ENCODE data around the gene SGSM1. TPM values are rescaled to one million over a fixed set of nuclear protein-coding genes. Genes with fewer than 3 reads are reported as not detected.
A peak's percentile ranks its signal among the peaks of the same experiment; 100 is the strongest.
"Not testable (repeated sequence)": the region's sequence is repeated elsewhere in the genome, so short reads cannot be mapped to it uniquely, and the experiment has no call there.

The SGSM1 gene
- total RNA-seq, 2 experiments from 2014 or later = 0.12 to 0.17 TPM

GRCh38 chr22:24830205-24830979, 24.4 kb downstream of the SGSM1 start:
- Mint-ChIP-seq H3K36me3 (ENCODE audit: low read depth) (no peaks in the 10 kb centered on the region), H3K4me3 (no peak overlapping the region), H3K27ac (no peak overlapping the region), H3K4me1 (ENCODE audit: low read depth) (no peaks in the 10 kb centered on the region), H3K27me3 (ENCODE audit: low read depth) (no peaks in the 10 kb centered on the region), H3K9me3 (no peaks in the 10 kb centered on the region)
- no peak for DNase-seq
- intact Hi-C loops (cut with micrococcal nuclease) = no loop called here
- CTCF ChIA-PET = interaction anchor here (0.6 to 1.2 kb wide), 4 partner anchors 19 to 614 kb away, joined by 3 to 4 read pairs (median 4); no protein-coding TSS in a partner anchor

- DNase-seq = no peak
- Mint-ChIP-seq H3K27me3 (ENCODE audit: low read depth) (no peaks in the 10 kb centered on the region), H3K27ac (no peak overlapping the region), H3K4me1 (ENCODE audit: low read depth) (no peaks in the 10 kb centered on the region), H3K36me3 (ENCODE audit: low read depth) (no peaks in the 10 kb centered on the region), H3K4me3 (no peak overlapping the region), H3K9me3 (no peaks in the 10 kb centered on the region)
- intact Hi-C loops (cut with micrococcal nuclease) = no loop called here
- CTCF ChIA-PET = no interaction called here
Observed at GRCh38 chr22:24831687-24832086, 25.7 kb downstream of the SGSM1 start.

- intact Hi-C loops (cut with micrococcal nuclease) = no loop called here
- Mint-ChIP-seq H3K27me3 (ENCODE audit: low read depth) (no peaks in the 10 kb centered on the region), H3K4me3 (no peak overlapping the region), H3K9me3 (no peaks in the 10 kb centered on the region), H3K4me1 (ENCODE audit: low read depth) (no peaks in the 10 kb centered on the region), H3K27ac (no peak overlapping the region), H3K36me3 (ENCODE audit: low read depth) (no peaks in the 10 kb centered on the region)
- CTCF ChIA-PET = no interaction called here
- no peak for DNase-seq
Observed at GRCh38 chr22:24833881-24834495, 28.0 kb downstream of the SGSM1 start.

- H3K36me3 Mint-ChIP-seq (ENCODE audit: low read depth) = no peaks in the 10 kb centered on the region
- intact Hi-C loops (cut with micrococcal nuclease) = no loop called here
- H3K4me3 Mint-ChIP-seq = no peak overlapping the region
- CTCF ChIA-PET = no interaction called here
- H3K9me3 Mint-ChIP-seq = no peaks in the 10 kb centered on the region
- no peak for DNase-seq
- no peaks in the 10 kb centered on the region for H3K4me1 Mint-ChIP-seq (ENCODE audit: low read depth)
- H3K27ac Mint-ChIP-seq = no peak overlapping the region
- H3K27me3 Mint-ChIP-seq (ENCODE audit: low read depth) = no peaks in the 10 kb centered on the region
Observed at GRCh38 chr22:24834845-24835570, 29.0 kb downstream of the SGSM1 start.

DNA sequence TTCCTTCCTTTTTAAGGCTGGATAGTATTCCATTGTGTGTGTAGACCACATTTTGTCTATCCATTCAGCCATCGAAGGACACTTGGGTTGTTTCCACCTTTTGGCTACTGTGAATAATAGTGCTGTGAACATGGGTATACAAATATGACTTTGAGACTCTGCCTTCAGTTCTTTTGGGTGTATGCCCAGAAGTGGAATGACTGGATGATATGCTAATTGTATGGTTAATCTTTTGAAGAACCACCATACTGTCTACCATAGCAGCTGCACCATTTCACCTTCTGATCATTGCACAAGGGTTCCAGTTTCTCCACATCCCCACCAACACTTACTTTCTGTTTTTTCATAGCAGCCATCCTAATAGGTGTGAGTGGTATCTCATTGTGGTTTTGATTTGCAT, 30.3 kb downstream of the SGSM1 start:
- Mint-ChIP-seq H3K27me3 (ENCODE audit: low read depth) (no peaks in the 10 kb centered on the region), H3K4me1 (ENCODE audit: low read depth) (no peaks in the 10 kb centered on the region), H3K4me3 (no peak overlapping the region), H3K36me3 (ENCODE audit: low read depth) (no peaks in the 10 kb centered on the region), H3K27ac (no peak overlapping the region), H3K9me3 (no peaks in the 10 kb centered on the region)
- DNase-seq = no peak
- intact Hi-C loops (cut with micrococcal nuclease) = no loop called here
- CTCF ChIA-PET = no interaction called here

GRCh38 chr22:24837517-24837916, 31.5 kb downstream of the SGSM1 start:
- not testable (repeated sequence) for DNase-seq
- CTCF ChIA-PET = interaction anchor here (0.9 to 2.6 kb wide), 3 partner anchors 13 to 68 kb away, joined by 3 to 11 read pairs (median 5); no protein-coding TSS in a partner anchor

DNA sequence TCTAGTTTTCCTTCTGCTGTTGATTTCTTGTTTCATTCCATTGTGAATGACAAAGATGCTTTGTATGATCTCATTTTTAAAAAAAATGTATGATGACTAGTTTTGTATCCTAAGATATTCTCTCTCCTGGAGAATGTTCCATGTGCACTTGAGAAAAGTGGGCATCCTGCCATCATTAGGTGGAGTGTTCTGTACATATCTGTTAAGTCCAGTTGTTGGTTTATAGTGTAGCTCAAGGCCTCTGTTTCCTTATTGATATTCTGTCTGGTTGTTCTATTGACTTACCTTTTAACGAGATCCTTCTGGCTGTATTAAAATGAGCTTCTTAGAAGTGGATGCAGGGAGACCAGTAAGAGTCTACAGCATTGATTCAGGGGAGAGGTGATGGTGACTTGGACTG, 35.2 kb downstream of the SGSM1 start:
- H3K27ac Mint-ChIP-seq = no peak overlapping the region
- CTCF ChIA-PET = interaction anchor here (0.7 to 1.3 kb wide), 2 partner anchors 9 to 72 kb away, joined by 3 to 4 read pairs; no protein-coding TSS in a partner anchor

More at GRCh38 chr22:24837517-24837916, 31.5 kb downstream of the SGSM1 start:
- intact Hi-C loops (cut with micrococcal nuclease); H3K27ac Mint-ChIP-seq; H3K27me3 Mint-ChIP-seq (ENCODE audit: low read depth); H3K9me3 Mint-ChIP-seq; H3K4me3 Mint-ChIP-seq; H3K4me1 Mint-ChIP-seq (ENCODE audit: low read depth); H3K36me3 Mint-ChIP-seq (ENCODE audit: low read depth): not testable (repeated sequence)

DNA sequence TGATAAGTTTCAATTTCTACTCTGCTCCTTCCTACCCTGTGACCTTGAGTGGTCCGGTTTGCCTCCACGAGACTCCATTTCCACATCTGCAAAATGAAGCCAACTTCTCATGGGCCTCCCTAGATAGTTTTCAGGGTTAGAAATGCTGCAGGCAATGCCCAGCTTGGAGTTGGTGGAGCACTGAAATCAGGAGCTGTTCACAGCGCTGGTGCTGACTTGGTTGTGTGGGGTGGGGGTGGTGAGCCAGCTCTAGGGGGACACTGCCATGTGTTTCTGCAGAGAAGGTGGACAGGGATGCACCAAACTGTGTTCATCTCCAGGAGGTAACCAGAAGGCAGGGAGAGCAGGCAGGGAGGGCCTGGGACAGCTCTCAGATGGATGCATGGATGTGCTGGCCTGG, 37.0 kb downstream of the SGSM1 start:
- CTCF ChIA-PET = interaction anchor here (0.9 kb wide), 1 partner anchor 28 kb away, joined by 3 read pairs; no protein-coding TSS in a partner anchor
- H3K36me3 Mint-ChIP-seq (ENCODE audit: low read depth) = no peaks in the 10 kb centered on the region
- H3K27me3 Mint-ChIP-seq (ENCODE audit: low read depth) = no peaks in the 10 kb centered on the region
- H3K4me1 Mint-ChIP-seq (ENCODE audit: low read depth) = no peaks in the 10 kb centered on the region
- no peak overlapping the region for H3K4me3 Mint-ChIP-seq
- H3K27ac Mint-ChIP-seq = no peak overlapping the region
- intact Hi-C loops (cut with micrococcal nuclease) = no loop called here
- no peak for DNase-seq
- H3K9me3 Mint-ChIP-seq = no peaks in the 10 kb centered on the region

More for the DNA sequence above, 35.2 kb downstream of the SGSM1 start:
- Mint-ChIP-seq H3K9me3 (no peaks in the 10 kb centered on the region), H3K27me3 (ENCODE audit: low read depth) (no peaks in the 10 kb centered on the region), H3K4me1 (ENCODE audit: low read depth) (no peaks in the 10 kb centered on the region), H3K4me3 (no peak overlapping the region), H3K36me3 (ENCODE audit: low read depth) (no peaks in the 10 kb centered on the region)
- no peak for DNase-seq
- intact Hi-C loops (cut with micrococcal nuclease) = no loop called here

DNA sequence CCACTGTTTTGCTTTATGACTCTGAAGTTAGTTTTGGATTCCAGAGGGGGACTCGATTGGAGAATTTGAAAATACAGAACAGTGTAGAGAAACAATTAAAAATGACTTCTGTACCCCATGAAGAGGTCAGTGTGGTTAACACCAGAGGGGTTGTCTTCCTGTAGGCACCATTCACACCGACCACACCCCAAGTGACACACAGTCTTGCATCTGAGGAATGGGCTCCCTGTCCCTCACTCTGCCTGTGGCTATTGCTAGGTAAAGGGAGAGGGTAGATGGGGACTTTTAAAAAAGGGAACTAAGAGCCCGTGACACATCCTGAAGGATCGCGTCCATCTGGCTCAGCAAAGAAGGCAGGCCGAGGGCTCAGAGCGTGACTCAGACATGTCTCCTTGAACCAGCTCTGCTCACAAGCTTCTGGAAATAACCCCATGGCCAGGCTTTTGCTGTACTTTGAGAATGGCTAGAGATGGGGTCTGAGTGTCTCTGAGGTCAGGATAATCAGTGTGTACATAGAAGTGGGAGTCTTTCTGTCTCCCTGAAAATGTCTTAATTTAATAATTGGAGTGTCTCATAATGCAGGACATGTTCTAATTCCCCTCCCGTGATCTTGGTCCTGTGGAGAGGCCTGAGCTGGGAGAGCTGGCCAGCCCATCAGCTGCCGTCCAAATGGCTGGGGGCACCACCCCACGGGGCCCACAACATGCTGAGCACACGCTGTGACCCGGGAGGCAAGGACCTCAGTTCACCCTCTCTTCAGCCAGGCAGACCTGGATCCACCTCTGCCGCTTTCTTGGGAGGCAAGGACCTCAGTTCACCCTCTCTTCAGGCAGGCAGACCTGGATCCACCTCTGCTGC, 39.3 kb downstream of the SGSM1 start:
- no peaks in the 10 kb centered on the region for H3K4me1 Mint-ChIP-seq (ENCODE audit: low read depth)
- CTCF ChIA-PET = interaction anchor here (0.7 to 1.1 kb wide), 2 partner anchors 42 to 92 kb away, joined by 3 to 5 read pairs; no protein-coding TSS in a partner anchor
- no peaks in the 10 kb centered on the region for H3K9me3 Mint-ChIP-seq

GRCh38 chr22:24847490-24847889, 41.5 kb downstream of the SGSM1 start:
- Mint-ChIP-seq H3K27me3 (ENCODE audit: low read depth) (no peaks in the 10 kb centered on the region), H3K9me3 (no peaks in the 10 kb centered on the region), H3K4me3 (no peak overlapping the region), H3K4me1 (ENCODE audit: low read depth) (no peaks in the 10 kb centered on the region), H3K27ac (no peak overlapping the region), H3K36me3 (ENCODE audit: low read depth) (no peaks in the 10 kb centered on the region)
- CTCF ChIA-PET = interaction anchor here (0.6 to 1.2 kb wide), 3 partner anchors 45 to 89 kb away, joined by 3 to 6 read pairs (median 5); partner anchors contain the start of gene PIWIL3
- no peak for DNase-seq
- intact Hi-C loops (cut with micrococcal nuclease) = no loop called here

More for the DNA sequence above, 39.3 kb downstream of the SGSM1 start:
- Mint-ChIP-seq H3K27ac (no peak overlapping the region), H3K27me3 (ENCODE audit: low read depth) (no peaks in the 10 kb centered on the region), H3K36me3 (ENCODE audit: low read depth) (no peaks in the 10 kb centered on the region), H3K4me3 (no peak overlapping the region)
- intact Hi-C loops (cut with micrococcal nuclease) = no loop called here
- peak; percentile 6 for DNase-seq

- Mint-ChIP-seq H3K9me3 (no peaks in the 10 kb centered on the region), H3K27ac (no peak overlapping the region), H3K27me3 (ENCODE audit: low read depth) (no peaks in the 10 kb centered on the region), H3K36me3 (ENCODE audit: low read depth) (no peaks in the 10 kb centered on the region), H3K4me1 (ENCODE audit: low read depth) (no peaks in the 10 kb centered on the region), H3K4me3 (no peak overlapping the region)
- intact Hi-C loops (cut with micrococcal nuclease) = no loop called here
- CTCF ChIA-PET = interaction anchor here (0.7 to 4.5 kb wide), 7 partner anchors 11 to 158 kb away, joined by 3 to 41 read pairs (median 5); no protein-coding TSS in a partner anchor
- no peak for DNase-seq
Observed at GRCh38 chr22:24848559-24849168, 42.7 kb downstream of the SGSM1 start.

Data from activated naive CD4-positive, alpha-beta T cell treated with anti-CD3 and anti-CD28 coated beads for 36 hours (primary cell).